Measurements from ENCODE around the gene PTH.

Gene PTH

DNA sequence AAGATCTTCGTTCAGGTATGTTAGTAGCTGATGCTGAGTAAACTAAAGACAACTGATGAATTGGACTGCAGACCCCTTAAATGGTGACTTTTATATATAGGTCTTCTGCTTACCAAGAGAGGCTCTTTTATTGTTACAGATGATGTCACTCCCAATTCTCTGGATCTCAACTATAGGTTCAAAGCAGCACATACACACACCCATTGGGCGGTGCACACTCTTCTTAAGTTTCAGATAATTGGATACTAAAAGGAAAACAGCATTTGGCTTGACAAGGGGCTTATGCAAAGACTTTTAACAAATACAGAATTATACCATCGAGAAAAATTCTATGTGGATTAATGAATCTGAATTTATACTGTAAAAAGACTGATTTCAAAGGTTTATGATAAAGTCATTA is at the start of gene PTH:
PTH (minus strand) TSS at position 69 of the 400 bp plus-strand sequence. CDS start 3,142 bp downstream, outside the sequence.
- H3K36me3 ChIP-seq (ENCODE audit: insufficient read depth, low read length), result no peaks in the 10 kb centered on the region
- no peak within 1 kb of the TSS for H3K27ac ChIP-seq (ENCODE audit: low read depth, low read length)
- no peak within 1 kb of the TSS for H3K4me3 ChIP-seq (ENCODE audit: low read depth in 1 of 2, low read length in 2 of 2)
- H3K9ac ChIP-seq (ENCODE audit: low read length), result no peak within 1 kb of the TSS
- H3K4me1 ChIP-seq (ENCODE audit: insufficient read depth, low read length), result no peaks in the 10 kb centered on the region
- H3K9me3 ChIP-seq (ENCODE audit: low read length), result no peaks in the 10 kb centered on the region
- H3K27me3 ChIP-seq (ENCODE audit: control insufficient read depth in 1 of 2, insufficient read depth in 2 of 2, low read length in 2 of 2), result no peaks in the 10 kb centered on the region

GRCh38 chr11:13538044-13538443 is 42.2 kb upstream of the PTH start:
- H3K9ac ChIP-seq (ENCODE audit: low read length), result no peak overlapping the region
- no peak overlapping the region for H3K27ac ChIP-seq (ENCODE audit: low read depth, low read length)
- no peaks in the 10 kb centered on the region for H3K36me3 ChIP-seq (ENCODE audit: insufficient read depth, low read length)
- H3K27me3 ChIP-seq (ENCODE audit: control insufficient read depth in 1 of 2, insufficient read depth in 2 of 2, low read length in 2 of 2), result no peaks in the 10 kb centered on the region
- H3K4me3 ChIP-seq (ENCODE audit: low read depth in 1 of 2, low read length in 2 of 2), result no peak overlapping the region
- H3K9me3 ChIP-seq (ENCODE audit: low read length), result no peaks in the 10 kb centered on the region
- H3K4me1 ChIP-seq (ENCODE audit: insufficient read depth, low read length), result no peaks in the 10 kb centered on the region

- Histone ChIP-seq H3K9ac (ENCODE audit: low read length) (no peak overlapping the region), H3K4me1 (ENCODE audit: insufficient read depth, low read length) (no peaks in the 10 kb centered on the region), H3K36me3 (ENCODE audit: insufficient read depth, low read length) (no peaks in the 10 kb centered on the region), H3K4me3 (ENCODE audit: low read depth in 1 of 2, low read length in 2 of 2) (no peak overlapping the region), H3K9me3 (ENCODE audit: low read length) (no peaks in the 10 kb centered on the region), H3K27me3 (ENCODE audit: control insufficient read depth in 1 of 2, insufficient read depth in 2 of 2, low read length in 2 of 2) (no peaks in the 10 kb centered on the region), H3K27ac (ENCODE audit: low read depth, low read length) (no peak overlapping the region)
Measured at GRCh38 chr11:13535819-13536218, 40.0 kb upstream of the PTH start.

GRCh38 chr11:13534358-13534757 is 38.6 kb upstream of the PTH start:
- Histone ChIP-seq H3K4me1 (ENCODE audit: insufficient read depth, low read length) (no peaks in the 10 kb centered on the region), H3K4me3 (ENCODE audit: low read depth in 1 of 2, low read length in 2 of 2) (no peak overlapping the region), H3K27me3 (ENCODE audit: control insufficient read depth in 1 of 2, insufficient read depth in 2 of 2, low read length in 2 of 2) (no peaks in the 10 kb centered on the region), H3K27ac (ENCODE audit: low read depth, low read length) (no peak overlapping the region), H3K9ac (ENCODE audit: low read length) (no peak overlapping the region), H3K9me3 (ENCODE audit: low read length) (no peaks in the 10 kb centered on the region), H3K36me3 (ENCODE audit: insufficient read depth, low read length) (no peaks in the 10 kb centered on the region)

GRCh38 chr11:13525257-13525656 is 29.5 kb upstream of the PTH start:
- H3K27me3 ChIP-seq (ENCODE audit: control insufficient read depth in 1 of 2, insufficient read depth in 2 of 2, low read length in 2 of 2), result no peaks in the 10 kb centered on the region
- H3K9me3 ChIP-seq (ENCODE audit: low read length), result no peaks in the 10 kb centered on the region
- H3K4me3 ChIP-seq (ENCODE audit: low read depth in 1 of 2, low read length in 2 of 2), result no peak overlapping the region
- no peaks in the 10 kb centered on the region for H3K4me1 ChIP-seq (ENCODE audit: insufficient read depth, low read length)
- H3K27ac ChIP-seq (ENCODE audit: low read depth, low read length), result no peak overlapping the region
- no peaks in the 10 kb centered on the region for H3K36me3 ChIP-seq (ENCODE audit: insufficient read depth, low read length)
- H3K9ac ChIP-seq (ENCODE audit: low read length), result no peak overlapping the region

GRCh38 chr11:13503393-13503792 is 7.6 kb upstream of the PTH start:
- Histone ChIP-seq H3K27ac (ENCODE audit: low read depth, low read length) (no peak overlapping the region), H3K4me1 (ENCODE audit: insufficient read depth, low read length) (no peaks in the 10 kb centered on the region), H3K4me3 (ENCODE audit: low read depth in 1 of 2, low read length in 2 of 2) (no peak overlapping the region), H3K27me3 (ENCODE audit: control insufficient read depth in 1 of 2, insufficient read depth in 2 of 2, low read length in 2 of 2) (no peaks in the 10 kb centered on the region), H3K9me3 (ENCODE audit: low read length) (no peaks in the 10 kb centered on the region), H3K36me3 (ENCODE audit: insufficient read depth, low read length) (no peaks in the 10 kb centered on the region), H3K9ac (ENCODE audit: low read length) (no peak overlapping the region)

DNA sequence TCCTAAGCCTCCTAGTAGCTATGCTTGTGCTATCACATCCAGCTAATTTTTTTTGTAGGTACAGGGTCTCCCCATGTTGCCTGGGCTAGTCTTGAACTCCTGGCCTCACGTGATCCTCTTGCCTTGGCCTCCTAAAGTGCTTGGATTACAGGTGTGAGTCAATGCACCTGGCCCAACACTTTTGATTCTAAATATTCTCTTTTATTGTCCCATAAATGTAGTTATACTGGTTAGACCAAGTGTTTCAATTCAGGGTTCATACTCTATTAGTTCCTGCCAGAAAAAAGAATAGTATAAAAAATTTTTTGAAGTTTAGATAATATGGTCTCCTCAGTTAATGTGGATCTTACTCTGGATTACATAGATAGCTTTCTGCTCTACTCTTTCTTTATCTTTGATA is 6.7 kb upstream of the PTH start:
- Histone ChIP-seq H3K4me1 (ENCODE audit: insufficient read depth, low read length) (no peaks in the 10 kb centered on the region), H3K27ac (ENCODE audit: low read depth, low read length) (no peak overlapping the region), H3K9me3 (ENCODE audit: low read length) (no peaks in the 10 kb centered on the region), H3K9ac (ENCODE audit: low read length) (no peak overlapping the region), H3K36me3 (ENCODE audit: insufficient read depth, low read length) (no peaks in the 10 kb centered on the region), H3K27me3 (ENCODE audit: control insufficient read depth in 1 of 2, insufficient read depth in 2 of 2, low read length in 2 of 2) (no peaks in the 10 kb centered on the region), H3K4me3 (ENCODE audit: low read depth in 1 of 2, low read length in 2 of 2) (no peak overlapping the region)

- H3K4me1 ChIP-seq (ENCODE audit: insufficient read depth, low read length), result no peaks in the 10 kb centered on the region
- H3K27me3 ChIP-seq (ENCODE audit: control insufficient read depth in 1 of 2, insufficient read depth in 2 of 2, low read length in 2 of 2), result no peaks in the 10 kb centered on the region
- H3K27ac ChIP-seq (ENCODE audit: low read depth, low read length), result no peak overlapping the region
- H3K4me3 ChIP-seq (ENCODE audit: low read depth in 1 of 2, low read length in 2 of 2), result no peak overlapping the region
- H3K36me3 ChIP-seq (ENCODE audit: insufficient read depth, low read length), result no peaks in the 10 kb centered on the region
- H3K9me3 ChIP-seq (ENCODE audit: low read length), result no peaks in the 10 kb centered on the region
- H3K9ac ChIP-seq (ENCODE audit: low read length), result no peak overlapping the region
Measured at GRCh38 chr11:13494051-13494450, 1.7 kb downstream of the PTH start.

GRCh38 chr11:13487661-13488030 is 8.2 kb downstream of the PTH start:
- Histone ChIP-seq H3K4me1 (ENCODE audit: insufficient read depth, low read length) (no peaks in the 10 kb centered on the region), H3K9ac (ENCODE audit: low read length) (no peak overlapping the region), H3K27me3 (ENCODE audit: control insufficient read depth in 1 of 2, insufficient read depth in 2 of 2, low read length in 2 of 2) (no peaks in the 10 kb centered on the region), H3K4me3 (ENCODE audit: low read depth in 1 of 2, low read length in 2 of 2) (no peak overlapping the region), H3K27ac (ENCODE audit: low read depth, low read length) (no peak overlapping the region), H3K9me3 (ENCODE audit: low read length) (no peaks in the 10 kb centered on the region), H3K36me3 (ENCODE audit: insufficient read depth, low read length) (no peaks in the 10 kb centered on the region)

- Histone ChIP-seq H3K4me3 (ENCODE audit: low read depth in 1 of 2, low read length in 2 of 2) (no peak overlapping the region), H3K36me3 (ENCODE audit: insufficient read depth, low read length) (no peaks in the 10 kb centered on the region), H3K9me3 (ENCODE audit: low read length) (no peaks in the 10 kb centered on the region), H3K9ac (ENCODE audit: low read length) (no peak overlapping the region), H3K27me3 (ENCODE audit: control insufficient read depth in 1 of 2, insufficient read depth in 2 of 2, low read length in 2 of 2) (no peaks in the 10 kb centered on the region), H3K4me1 (ENCODE audit: insufficient read depth, low read length) (no peaks in the 10 kb centered on the region), H3K27ac (ENCODE audit: low read depth, low read length) (no peak overlapping the region)
Measured at GRCh38 chr11:13486926-13487660, 8.7 kb downstream of the PTH start.

DNA sequence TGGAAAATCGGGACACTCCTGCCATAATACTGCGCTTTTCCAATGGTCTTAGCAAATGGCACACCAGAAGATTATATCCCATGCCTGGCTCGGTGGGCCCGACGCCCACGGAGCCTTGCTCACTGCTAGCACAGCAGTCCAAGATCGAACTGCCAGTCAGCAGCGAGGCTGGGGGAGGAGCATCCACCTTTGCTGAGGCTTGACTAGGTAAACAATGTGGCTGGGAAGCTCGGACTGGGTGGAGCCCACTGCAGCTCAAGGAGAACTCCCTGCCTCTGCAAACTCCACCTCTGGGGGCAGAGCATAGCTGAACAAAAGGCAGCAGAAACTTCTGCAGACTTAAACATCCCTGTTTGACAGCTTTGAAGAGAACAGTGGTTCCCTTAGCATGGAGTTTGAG is 15.6 kb downstream of the PTH start:
- Histone ChIP-seq H3K9ac (ENCODE audit: low read length) (no peak overlapping the region), H3K4me3 (ENCODE audit: low read depth in 1 of 2, low read length in 2 of 2) (no peak overlapping the region), H3K4me1 (ENCODE audit: insufficient read depth, low read length) (no peaks in the 10 kb centered on the region), H3K9me3 (ENCODE audit: low read length) (no peaks in the 10 kb centered on the region), H3K36me3 (ENCODE audit: insufficient read depth, low read length) (no peaks in the 10 kb centered on the region), H3K27me3 (ENCODE audit: control insufficient read depth in 1 of 2, insufficient read depth in 2 of 2, low read length in 2 of 2) (no peaks in the 10 kb centered on the region), H3K27ac (ENCODE audit: low read depth, low read length) (no peak overlapping the region)

GRCh38 chr11:13479688-13480087 is 16.1 kb downstream of the PTH start:
- Histone ChIP-seq H3K9ac (ENCODE audit: low read length) (no peak overlapping the region), H3K27ac (ENCODE audit: low read depth, low read length) (no peak overlapping the region), H3K36me3 (ENCODE audit: insufficient read depth, low read length) (no peaks in the 10 kb centered on the region), H3K4me3 (ENCODE audit: low read depth in 1 of 2, low read length in 2 of 2) (no peak overlapping the region), H3K4me1 (ENCODE audit: insufficient read depth, low read length) (no peaks in the 10 kb centered on the region), H3K27me3 (ENCODE audit: control insufficient read depth in 1 of 2, insufficient read depth in 2 of 2, low read length in 2 of 2) (no peaks in the 10 kb centered on the region), H3K9me3 (ENCODE audit: low read length) (no peaks in the 10 kb centered on the region)

Data from muscle layer of colon (tissue), 2 donors.